Islet of Langerhans (tissue), 1 donor: ENCODE measurements around the gene PSAP.

Experiments used
- FAIRE-seq: peaks from one replicate; lab custom pipeline; 2011; peaks lifted over from hg19 to GRCh38; lab: Jason Lieb, UNC

PSAP gene

DNA sequence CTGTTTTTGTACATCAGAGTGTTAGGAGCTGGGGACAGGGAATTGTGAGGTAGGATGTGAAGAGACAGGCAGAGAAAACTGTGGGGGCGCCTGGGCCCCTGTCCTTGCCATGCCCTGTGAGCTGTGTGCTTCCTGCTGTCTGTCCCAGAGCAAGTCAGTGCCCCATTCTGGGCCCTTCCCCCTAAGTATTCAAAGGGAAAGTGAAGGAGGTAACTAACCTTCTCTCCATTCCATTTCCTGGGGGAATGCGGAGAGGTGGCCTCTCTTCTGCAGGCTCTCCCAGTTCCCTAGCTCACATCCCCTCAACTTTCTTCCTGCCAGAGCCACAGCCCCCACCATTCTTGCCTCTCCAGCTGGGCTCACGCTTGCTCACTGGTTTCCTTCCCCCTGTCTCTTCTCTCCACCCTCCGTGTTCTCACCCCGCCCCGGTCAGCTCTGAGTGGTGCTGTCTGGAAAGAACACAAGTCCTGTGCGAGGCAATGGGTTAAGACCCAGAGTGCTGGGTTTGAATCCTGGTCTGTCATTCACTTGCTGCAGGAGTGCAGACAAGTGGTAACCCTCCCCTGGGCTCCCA is 68.0 kb downstream of the PSAP start:
- FAIRE-seq: no peak

DNA sequence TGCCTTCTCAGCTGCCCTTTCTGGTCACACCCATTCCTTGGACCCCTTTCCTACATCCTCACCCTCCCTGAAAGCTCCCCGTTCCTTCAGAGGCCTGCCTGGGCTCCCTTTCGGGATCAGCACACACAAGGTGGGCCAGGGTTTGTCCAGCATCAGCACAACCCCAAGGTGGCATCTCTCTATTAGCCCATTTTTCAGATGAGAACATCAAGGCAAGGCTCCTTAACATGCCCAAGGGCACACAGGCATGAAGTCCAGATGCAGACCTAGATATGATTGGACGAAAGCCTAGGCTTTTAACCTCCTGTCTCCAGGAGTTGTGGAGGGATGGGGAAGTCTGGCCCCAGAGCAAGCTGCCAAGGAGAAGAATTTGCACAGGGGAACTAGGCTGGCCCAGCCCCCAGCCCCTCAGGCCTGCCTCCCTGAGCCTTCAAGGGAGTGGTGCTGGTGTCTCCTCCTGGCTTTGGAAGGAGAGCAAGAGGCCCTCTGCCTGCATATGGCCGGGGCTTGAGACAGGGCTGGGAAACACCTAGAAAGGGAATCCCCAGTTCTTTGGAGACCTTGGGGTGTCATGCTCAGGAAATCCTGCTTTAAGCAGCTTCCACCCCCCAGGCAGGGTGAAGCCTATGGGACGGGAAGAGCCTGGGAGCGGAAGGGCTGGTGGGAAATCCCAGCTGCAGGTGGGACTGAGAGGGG is 68.7 kb downstream of the PSAP start:
- no peak for FAIRE-seq

DNA sequence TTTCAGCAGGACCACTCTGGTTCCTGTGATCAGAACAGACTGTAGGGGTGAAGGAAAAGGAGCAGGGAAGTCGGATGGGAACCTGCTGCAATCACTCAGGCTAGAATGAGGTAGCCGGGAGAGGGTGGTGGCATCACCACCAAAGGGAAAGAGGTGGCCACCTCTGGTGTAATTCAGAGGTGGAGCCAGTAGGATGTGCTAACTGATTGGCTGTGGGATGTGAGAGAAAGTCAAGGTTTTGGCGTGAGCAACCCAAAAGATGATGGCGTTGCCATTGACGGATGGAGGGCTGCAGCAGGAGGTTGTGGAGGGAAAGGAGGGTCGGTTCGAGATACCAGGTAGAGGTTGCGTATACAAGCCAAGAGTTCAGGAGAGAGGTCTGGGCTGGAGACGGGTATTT is 70.3 kb downstream of the PSAP start:
- no peak for FAIRE-seq

DNA sequence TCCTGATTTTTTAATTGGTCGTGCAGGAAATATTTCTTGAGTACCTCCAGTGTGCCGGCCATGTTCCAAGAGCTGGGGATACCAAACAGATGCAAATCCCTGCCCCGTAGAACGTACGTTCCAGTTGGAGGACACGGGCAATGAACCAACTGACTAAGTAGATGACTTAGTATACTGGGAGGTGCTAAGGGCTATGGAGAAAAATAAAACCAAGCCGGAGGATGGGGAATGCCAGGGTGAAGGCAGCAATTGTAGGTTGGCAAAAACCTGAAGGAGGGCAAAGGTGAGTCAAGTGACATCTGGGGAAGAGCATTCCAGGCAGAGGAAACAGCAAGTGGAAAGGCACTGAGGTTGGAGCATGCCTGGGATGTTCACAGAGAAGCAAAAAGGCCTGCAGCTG is 70.9 kb downstream of the PSAP start:
- FAIRE-seq: no peak

DNA sequence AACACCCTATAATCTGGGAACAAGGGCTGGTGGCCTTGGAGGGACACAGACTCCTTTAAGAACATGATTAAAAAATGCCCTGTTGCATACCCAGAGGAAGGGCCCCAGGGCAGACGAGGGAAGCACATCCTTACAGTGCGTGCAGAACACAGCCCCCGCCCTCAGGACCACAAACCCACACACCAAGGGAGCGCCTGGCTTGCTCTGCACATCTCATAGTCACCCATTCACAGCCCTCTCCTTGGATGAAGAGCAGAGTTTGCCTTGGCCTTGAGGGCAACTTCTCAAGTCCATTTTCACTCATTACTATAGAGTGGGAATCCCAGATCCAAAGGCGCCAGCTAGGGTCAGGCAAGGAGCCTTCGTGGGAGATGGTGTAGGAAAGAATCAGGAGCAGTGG is 71.4 kb downstream of the PSAP start:
- no peak for FAIRE-seq

DNA sequence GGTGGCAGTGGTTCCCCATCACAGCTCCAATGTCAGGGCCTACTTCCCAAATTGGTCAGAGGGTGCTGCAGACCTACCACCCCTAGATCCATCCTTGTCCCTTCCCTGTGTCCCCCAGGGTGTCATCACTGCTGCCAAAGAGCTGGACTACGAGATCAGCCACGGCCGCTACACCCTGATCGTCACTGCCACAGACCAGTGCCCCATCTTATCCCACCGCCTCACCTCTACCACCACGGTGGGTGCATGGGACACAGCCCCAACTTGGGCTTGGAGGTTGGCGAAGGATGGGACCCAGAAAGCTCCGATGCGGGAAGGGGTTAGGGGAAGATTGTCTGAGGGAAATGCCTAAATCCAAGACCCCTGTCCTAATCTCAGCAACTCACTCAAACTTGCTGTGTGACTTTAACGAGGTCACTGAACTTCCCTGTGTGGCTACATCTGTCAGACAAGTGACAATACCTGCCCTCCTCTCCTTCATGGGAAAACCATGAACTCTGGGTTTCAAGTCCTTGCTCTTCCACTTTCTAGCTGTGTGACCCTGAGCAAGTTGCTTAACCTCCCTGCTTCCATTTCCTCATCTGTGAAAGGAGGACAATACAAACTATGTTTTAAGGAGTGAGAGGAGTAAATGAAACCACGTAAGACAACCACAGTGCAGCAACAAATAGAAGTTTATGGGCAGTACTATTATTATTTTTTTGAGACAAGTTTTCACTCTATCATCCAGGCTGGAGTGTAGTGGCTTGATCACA is 72.8 kb downstream of the PSAP start:
- FAIRE-seq: no peak

DNA sequence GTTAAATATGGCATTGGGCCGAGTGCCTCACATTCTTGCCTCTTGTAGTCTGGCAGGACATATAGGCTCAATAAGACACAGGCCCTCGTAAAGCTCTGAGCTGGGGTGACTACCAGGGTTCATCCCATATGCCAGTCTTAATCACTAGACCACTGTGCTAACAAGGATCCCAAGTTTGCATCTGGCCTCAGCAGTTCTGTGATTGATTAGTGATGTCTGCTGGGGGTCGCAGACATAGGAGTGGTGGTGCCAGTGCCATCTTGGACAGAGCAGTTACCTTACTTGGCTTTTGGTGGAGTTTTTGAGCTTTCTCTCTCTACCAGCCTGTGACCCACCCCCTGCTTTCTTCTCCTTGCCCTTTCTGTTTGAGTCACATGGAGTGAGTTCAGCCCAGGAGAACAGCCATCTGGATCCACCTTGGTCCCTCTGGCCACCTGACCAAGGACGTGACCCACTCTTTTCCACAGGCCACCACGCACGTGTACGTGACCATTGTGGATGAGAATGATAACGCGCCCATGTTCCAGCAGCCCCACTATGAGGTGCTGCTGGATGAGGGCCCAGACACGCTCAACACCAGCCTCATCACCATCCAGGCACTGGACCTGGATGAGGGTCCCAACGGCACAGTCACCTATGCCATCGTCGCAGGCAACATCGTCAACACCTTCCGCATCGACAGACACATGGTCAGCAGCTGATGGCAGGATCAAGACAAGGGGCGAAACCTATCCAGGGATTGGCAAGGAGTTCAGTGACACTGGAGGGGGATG is 73.7 kb downstream of the PSAP start:
- FAIRE-seq: no peak

DNA sequence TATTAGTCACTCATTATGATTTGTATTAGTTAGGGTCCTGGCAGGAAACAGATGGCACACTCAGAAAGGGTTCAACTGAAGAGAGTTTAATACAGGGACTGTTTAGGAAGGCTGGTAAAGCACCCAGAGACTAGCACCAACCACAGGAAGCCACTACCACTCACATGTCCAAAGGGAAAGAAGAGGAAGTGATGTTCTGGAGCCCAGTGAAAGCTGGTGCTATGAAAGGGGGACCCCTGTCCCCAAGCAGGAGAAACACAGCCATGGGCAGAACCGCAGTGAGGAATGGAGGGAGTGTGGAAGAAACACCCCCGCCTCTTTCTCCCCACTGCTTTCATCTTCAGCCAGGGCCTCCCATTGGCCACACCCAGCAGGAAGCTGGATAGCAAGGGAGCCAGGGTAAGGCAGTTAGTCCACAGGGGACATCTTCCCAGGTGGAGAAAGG is 74.5 kb downstream of the PSAP start:
- no peak for FAIRE-seq

DNA sequence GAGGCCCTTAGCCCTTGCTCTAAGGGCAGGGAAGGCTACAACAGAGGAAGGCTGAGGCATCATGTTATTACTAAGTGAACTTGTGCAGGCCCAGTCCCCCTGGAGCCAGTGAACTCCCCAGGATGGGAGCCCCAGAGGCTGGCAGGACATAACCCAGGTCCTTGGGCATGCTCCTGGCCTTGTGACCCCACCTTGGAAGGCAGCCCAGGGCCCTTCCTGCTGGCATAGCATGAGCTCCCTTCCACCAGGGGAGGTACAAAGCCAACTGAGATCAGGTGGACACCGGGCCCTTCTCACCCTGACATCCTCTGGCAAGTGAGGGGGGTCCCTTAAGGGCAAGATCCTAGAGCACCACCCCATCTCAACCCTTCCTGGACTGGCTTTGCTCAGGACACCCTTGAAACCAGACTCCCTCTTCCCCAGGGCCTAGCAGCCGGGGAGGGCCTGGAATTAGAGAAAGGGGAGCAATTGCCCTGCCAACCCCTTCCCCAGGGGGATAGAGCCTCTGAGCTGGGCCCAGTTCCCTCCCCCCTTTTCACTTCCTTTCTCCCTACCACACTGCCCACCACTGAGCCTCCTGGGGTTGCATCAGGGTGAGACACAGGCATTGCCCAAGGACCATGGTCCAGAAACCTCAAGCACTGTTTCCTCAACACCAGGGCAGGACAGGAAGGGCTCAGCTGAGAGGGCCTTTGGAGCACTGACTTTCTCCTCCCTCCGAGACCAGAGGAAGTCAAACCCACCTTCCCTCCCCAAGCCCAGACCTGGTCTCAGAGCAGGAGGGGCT is 75.9 kb downstream of the PSAP start:
- FAIRE-seq: no peak

DNA sequence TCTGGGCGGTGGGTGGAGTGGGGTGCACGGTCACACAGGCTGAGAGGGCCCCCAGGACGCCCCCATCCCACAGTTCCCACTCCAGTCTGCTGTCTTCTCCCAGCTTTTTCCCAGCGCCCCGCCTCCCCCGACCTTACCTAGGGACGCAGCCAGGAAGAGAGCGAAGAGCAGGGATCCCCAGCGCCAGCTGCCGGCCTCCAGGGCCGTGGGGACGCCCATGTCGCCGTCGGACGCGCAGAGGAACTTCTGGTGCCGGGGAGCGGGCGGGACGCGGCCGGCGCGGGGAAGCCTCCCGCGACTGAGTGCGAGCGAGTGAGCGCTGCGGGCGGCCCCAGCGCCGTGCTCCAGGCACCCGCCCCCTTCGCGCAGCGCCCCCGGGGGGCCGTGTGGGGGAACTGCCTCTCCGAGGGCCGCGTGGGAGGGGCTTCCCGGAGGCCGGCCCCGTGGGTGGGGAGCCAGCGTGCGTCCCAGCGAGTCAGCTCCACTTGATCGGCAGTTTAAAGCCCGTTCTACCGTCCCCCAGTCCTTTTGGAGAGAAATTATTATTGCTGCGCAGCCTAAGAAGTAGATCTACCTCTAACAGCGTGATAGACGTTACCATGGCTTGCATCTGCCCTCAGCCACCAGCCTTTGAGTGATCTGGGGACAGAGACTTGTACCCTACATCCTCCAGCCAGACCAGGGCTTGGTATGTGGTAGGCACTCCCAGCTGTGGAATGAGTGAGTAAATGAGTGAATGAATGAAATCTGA is 77.7 kb downstream of the PSAP start, which contains the start of gene VSIR:
Gene VSIR (minus strand): TSS at position 300 of the 751 bp plus-strand sequence. CDS start 81 bp downstream, at position 219.
- no peak for FAIRE-seq

DNA sequence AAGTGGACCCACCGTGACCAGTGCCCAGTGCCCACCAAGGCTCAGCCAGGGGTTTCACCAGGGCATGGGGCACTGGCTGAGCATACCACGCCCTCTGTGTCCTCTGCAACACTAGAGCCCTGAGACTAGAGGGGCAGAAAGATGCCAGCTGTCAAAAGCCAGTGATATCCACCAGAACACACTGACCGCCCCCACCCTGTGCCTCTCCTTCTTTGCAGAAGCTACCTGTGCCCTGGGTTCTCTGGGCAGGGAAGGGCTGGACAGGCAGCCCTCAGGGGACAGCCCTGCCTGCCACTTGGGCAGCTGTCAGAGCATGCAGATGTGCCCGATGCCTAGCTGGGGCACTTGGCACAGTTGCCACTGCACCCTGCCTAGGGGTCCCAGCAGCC is 78.2 kb downstream of the PSAP start:
- FAIRE-seq: no peak

DNA sequence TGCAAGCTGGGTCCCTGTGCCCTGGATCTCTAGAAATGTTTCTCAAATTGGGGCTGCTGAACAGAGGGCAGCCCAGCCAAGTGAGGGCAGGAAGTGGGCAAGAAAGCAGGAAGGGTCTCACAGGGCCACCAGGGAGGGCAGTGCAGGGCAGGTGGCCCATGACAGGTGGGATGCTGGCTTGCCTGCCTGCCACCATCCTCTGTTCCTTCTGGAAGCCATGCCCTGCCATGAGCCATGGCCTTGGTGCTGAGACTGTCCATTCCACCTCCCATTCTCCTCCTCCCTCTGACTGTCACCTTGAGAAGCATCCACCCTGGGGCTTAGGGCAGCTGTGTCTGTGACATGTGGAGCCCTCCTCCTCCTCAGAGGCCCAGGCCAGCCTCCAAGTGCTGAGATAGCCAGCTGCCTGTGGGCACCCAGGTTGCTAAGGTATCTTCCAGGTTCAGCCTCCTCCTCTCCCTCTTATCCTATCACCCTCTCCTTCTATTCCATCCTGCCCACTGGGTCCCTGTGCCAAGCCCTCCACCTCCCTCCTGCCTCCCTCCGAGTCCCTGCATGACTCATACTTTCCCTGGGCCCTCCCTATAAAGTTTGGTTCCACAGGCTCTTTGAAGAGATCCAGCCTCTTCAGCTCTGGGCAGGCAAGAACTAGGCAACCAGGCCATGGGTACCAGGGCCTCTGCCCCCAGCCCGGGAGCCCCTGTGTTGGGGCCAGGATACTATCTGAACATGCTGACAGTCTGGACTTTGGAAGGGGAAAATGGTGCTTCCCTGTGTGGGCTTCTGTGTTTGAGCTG is 79.0 kb downstream of the PSAP start:
- FAIRE-seq: no peak

DNA sequence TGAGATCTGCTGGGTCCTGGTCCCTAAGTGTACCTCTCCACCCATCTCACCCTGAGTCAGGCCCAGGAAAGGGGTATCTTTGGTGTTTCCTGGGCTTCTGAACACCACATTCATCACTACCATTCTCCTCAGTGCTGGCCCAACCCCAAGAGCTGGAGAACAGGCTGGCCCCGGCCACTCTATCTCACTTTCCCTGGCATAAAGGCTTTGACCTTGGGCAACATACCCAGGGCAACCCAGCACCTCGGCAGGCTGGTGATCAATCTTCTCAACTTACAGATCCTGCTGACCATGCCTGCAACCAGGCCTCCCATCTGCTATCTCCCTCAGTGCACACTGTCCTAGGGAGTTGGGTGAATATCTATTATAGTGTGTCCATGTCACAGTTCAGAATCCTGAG is 79.8 kb downstream of the PSAP start:
- FAIRE-seq: no peak

DNA sequence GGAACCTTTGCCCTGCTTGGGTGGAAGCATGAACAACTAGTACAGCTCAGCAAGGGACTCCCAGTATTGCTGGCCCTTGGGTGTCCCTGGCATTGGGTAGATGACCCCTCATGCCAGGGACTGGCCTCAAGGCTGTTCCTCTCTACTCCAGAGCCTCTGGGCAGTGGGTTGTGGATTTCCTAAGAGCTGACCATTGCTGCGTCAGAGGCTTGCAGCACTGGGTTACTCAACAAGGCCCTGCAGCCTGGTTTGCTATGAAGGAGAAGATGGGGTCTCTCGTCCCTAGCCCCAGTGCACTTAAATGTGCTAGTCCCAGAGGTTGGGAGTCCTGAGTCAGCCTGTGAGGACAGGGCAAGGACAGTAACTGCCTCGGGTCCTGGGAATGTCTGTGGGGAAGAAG is 80.3 kb downstream of the PSAP start:
- FAIRE-seq: no peak

DNA sequence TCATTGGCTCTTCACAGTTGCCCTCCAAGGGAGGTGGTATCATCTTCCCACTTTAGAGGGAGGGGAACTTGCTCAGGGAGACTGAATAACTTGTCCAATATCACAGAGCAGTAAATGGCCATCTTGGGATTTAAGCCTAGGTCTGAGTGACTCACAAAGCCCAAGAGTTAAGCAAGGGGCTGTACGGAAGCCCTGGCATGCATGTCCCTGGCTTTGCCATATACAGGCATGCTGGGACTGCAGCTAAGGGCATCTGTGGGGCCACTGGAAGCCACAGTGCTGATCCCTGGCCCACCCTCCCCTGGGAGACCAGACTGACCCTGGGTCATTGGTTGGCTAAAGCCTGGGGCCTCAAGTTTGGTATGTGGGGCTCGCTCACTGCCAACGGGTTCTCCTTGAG is 80.8 kb downstream of the PSAP start:
- no peak for FAIRE-seq

DNA sequence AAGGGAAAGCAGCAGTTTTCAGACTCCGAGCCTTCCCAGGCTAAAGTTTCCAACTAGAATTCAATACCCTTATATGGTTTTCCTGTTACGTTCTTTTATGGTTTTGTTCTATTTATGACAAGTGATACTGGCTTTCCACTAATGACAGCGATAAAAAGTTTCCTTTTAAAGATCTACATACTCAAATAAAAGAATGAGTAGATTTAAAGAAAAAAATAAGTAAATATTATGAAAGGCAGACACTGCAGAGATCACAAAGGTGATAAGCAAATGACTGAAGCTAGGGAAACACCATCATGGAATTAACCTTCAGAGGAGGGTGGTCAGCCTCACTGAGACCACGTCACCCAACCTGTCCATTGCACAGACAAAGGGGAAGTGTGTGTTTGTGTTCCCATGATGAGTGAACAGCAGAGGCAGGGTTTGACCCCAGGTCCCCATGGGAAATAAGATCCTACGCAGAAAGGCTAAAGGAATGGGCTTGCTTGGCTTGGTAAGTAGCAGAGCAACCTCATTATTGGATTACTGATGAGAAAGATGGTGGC is 81.7 kb downstream of the PSAP start:
- no peak for FAIRE-seq

DNA sequence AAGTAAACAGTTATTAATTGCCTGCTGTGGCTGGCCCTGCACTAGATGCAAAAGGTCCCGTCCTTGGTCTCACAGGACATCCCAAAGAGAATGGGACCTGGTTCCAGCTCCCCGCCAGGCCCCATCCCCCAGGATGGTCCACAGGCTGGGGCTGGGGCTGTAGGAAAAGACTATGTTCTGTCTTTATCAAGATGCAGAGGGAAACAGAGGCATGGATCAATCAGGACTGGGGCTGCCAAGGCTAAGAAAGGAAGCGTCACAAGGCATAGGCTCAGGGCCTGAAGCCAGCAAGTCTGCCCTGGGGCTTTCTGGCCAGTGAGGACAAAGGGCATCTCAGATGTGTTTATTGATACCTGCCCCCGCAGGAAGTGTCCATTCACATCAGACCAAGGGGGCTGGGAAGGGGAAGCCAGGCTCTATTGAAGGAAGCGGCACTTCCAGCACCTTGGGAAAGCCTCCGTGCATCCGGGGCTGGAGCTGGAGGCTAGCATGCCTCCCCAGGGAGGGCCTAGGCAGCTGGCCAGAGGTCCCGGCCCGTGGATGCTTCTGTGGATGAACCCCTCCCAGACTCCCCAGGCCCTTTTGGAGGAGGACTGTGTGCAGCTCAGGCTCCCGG is 83.5 kb downstream of the PSAP start:
- no peak for FAIRE-seq

DNA sequence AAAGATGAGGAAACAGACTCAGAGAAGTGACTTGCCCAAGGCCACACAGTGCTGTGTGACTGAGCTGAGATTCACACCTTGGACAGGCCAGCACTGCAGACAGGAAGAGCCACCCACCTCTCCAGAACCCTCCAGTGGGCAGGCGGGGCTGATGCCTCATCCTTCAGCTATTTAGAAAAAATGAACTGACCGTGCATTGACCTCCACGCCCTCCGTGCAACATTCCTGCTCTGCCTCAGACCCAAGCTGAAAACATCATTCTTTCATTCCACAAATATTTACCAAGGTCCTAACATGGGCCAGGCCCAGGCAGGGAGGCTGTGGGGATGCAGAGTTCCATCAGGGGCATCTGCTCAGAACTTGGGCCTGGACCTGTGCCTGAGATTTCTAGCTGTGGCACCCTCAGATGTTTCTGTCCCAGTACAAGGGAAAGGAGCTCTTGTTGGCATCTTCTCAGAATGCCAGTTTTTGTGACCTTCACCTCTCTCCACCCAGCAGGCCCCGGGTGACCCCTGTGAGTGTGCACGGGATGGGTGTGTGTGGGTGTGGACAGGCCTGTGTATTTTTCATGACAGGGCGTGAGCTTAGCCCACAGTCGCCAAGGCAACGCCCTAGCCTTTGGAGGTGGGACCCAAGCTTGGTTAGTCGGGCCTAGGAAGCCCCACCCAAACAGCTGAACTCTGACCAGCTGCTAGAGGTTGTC is 84.2 kb downstream of the PSAP start:
- no peak for FAIRE-seq
